K562 (cell line): ENCODE measurements around the gene MRPS10. TPM values are rescaled to one million over a fixed set of nuclear protein-coding genes. Genes with fewer than 3 reads are reported as not detected.
A peak's percentile ranks its signal among the peaks of the same experiment; 100 is the strongest.

Experiments
- ARID2 ChIP-seq: fragments of 450-650 bp; IDR thresholded peaks from 2 replicates; pipeline ENCODE4 v1.6.1; 2017; ENCODE audit warnings: antibody characterized with exemption, mild to moderate bottlenecking
- ARID3B ChIP-seq: fragments of 250-450 bp; sonication (Bioruptor Pico); IDR thresholded peaks from 2 replicates; pipeline ENCODE4 v1.4.0; 2020; ENCODE audit warnings: borderline replicate concordance
- ELF2 ChIP-seq: fragments of 250-450 bp; sonication (Bioruptor Pico); IDR thresholded peaks from 2 replicates; pipeline ENCODE4 v1.5.0; 2021; ENCODE audit warnings: mild to moderate bottlenecking
- ETV6 ChIP-seq, 3 experiments: fragments of 150-350 bp in 1 of 3; sonication (generic) in 1 of 3; formaldehyde crosslinking in 1 of 3; IDR thresholded peaks; 2 replicates each; pipeline versions ENCODE4 v1.6.1 to v1.8.0; 2014 to 2022; ENCODE audit warnings: borderline replicate concordance in 2 of 3, low read depth in 2 of 3, antibody characterized with exemption in 1 of 3, low read length in 1 of 3, mild to moderate bottlenecking in 1 of 3, missing genetic modification reagents in 1 of 3
- FOXA3 ChIP-seq, 2 experiments: fragments of 450-650 bp in 1 of 2; sonication (generic) in 1 of 2; formaldehyde crosslinking; IDR thresholded peaks in 1 of 2; conservative IDR thresholded peaks in 1 of 2; 2 replicates each; pipeline versions ENCODE4 v1.4.0 to v1.8.0; 2020 to 2022; ENCODE audit warnings: mild to moderate bottlenecking in 2 of 2, missing genetic modification reagents in 1 of 2
- MAX ChIP-seq: sonication (generic); formaldehyde crosslinking; IDR thresholded peaks from 2 replicates; pipeline ENCODE4 v1.9.0; 2022; ENCODE audit warnings: mild to moderate bottlenecking, missing genetic modification reagents
- RBBP5 ChIP-seq: fragments of 200-600 bp; sonication (generic); IDR thresholded peaks from 2 replicates; pipeline ENCODE4 v1.6.1; 2012; ENCODE audit warnings: borderline replicate concordance, mild to moderate bottlenecking, low read length, control low read depth, inconsistent platforms; ENCODE audit not compliant: insufficient read depth, poor library complexity, severe bottlenecking
- RNF2 ChIP-seq: sonication (generic); IDR thresholded peaks from 2 replicates; pipeline ENCODE4 v1.6.1; 2016
- ZMIZ1 ChIP-seq, 2 experiments: fragments of 150-350 bp in 1 of 2; IDR thresholded peaks; 2 replicates each; pipeline ENCODE4 v1.6.1; 2012 to 2016; ENCODE audit warnings: low read depth in 2 of 2, low read length in 2 of 2, mild to moderate bottlenecking in 1 of 2, moderate library complexity in 1 of 2
- ZNF140 ChIP-seq: fragments of 250-450 bp; sonication (Bioruptor Pico); IDR thresholded peaks from 2 replicates; pipeline ENCODE4 v1.8.0; 2021; ENCODE audit warnings: moderate library complexity, mild to moderate bottlenecking, inconsistent platforms
- ZNF449 ChIP-seq: fragments of 250-450 bp; sonication (Bioruptor Pico); IDR thresholded peaks from 2 replicates; pipeline ENCODE4 v1.8.0; 2022; ENCODE audit warnings: moderate library complexity, mild to moderate bottlenecking, inconsistent platforms
- ZNF518B ChIP-seq: fragments of 250-450 bp; sonication (Bioruptor Pico); IDR thresholded peaks from 2 replicates; pipeline ENCODE4 v1.5.0; 2021; ENCODE audit warnings: mild to moderate bottlenecking, moderate library complexity
- polyA plus RNA-seq, 8 experiments: library from polyadenylated mRNA; depleted of rRNA in 4 of 8; stranded (reverse) in 5 of 8; unstranded in 3 of 8; fragments of >200 nt; fragmentation: Nextera tagmentation in 2 of 8; fragmentation: Illumina TruSeq in 1 of 8; extraction: Ambion mirVana in 2 of 8; extraction: Trizol in 1 of 8; gene quantifications; 2 replicates each; pipeline versions ENCODE4 v1.2.1 to v1.2.3, GENCODE V29; 2011 to 2014; ENCODE audit warnings: inconsistent platforms in 1 of 8, missing spikeins in 1 of 8
- total RNA-seq, 7 experiments: library from RNA; depleted of rRNA in 6 of 7; stranded (reverse); fragments of >200 nt in 6 of 7; fragmentation: Illumina TruSeq in 2 of 7; extraction: Trizol in 2 of 7; gene quantifications; 2 replicates each; pipeline versions ENCODE4 v1.2.1 to v1.2.3, GENCODE V29; 2011 to 2021; ENCODE audit warnings: low replicate concordance in 1 of 7

Gene MRPS10
- total and polyA plus RNA-seq, 9 of the 15 experiments (the other 6 are each of a cell fraction or from before 2014, with no cell fraction given), result 48.6 to 166 (median 93.7) TPM

- no peak for TF ChIP-seq ZNF518B (CRISPR knock-in tag)
- no peak for TF ChIP-seq ZNF449 (CRISPR knock-in tag)
- no peak for TF ChIP-seq ARID3B (CRISPR knock-in tag)
- peak; percentile 47 for TF ChIP-seq RBBP5
- peak in 1 of 2 experiments; percentile 65; a peak in 2 of 4 replicates for TF ChIP-seq ETV6 (IDR thresholded peaks at IDR 0.05; ENCODE audit: borderline replicate concordance in 1 of 2, low read depth in 2 of 2, low read length in 1 of 2)
- TF ChIP-seq ETV6 (CRISPR knock-in tag; IDR thresholded peaks at IDR 0.05; ENCODE audit: borderline replicate concordance), result no peak
- TF ChIP-seq MAX (CRISPR knock-in tag), result peak; percentile 97
- TF ChIP-seq ELF2, result no peak
- TF ChIP-seq ZNF140 (CRISPR knock-in tag), result no peak
- peak; percentile 91 for TF ChIP-seq RNF2
- peak in 1 of 2 experiments; percentile 90; a peak in 2 of 4 replicates for TF ChIP-seq ZMIZ1 (IDR thresholded peaks at IDR 0.05; ENCODE audit: low read depth in 2 of 2, low read length in 2 of 2)
- no peak for TF ChIP-seq ARID2
- TF ChIP-seq FOXA3 (CRISPR knock-in tag; conservative IDR thresholded peaks at IDR 0.05 in 1 of 2, IDR thresholded peaks at IDR 0.05 in 1 of 2), result peak in 1 of 2 experiments; percentile 54; a peak in 2 of 4 replicates
Observed at GRCh38 chr6:42199106-42199981, 18.3 kb downstream of the MRPS10 start (continued).
